Measurements from ENCODE around the gene ZNF576. TPM values are rescaled to one million over a fixed set of nuclear protein-coding genes. Genes with fewer than 3 reads are reported as not detected.

The ZNF576 gene
- total RNA-seq, 1 experiment from 2014 or later = 18.4 TPM

- no peaks in the 10 kb centered on the region for H3K9me3 Mint-ChIP-seq (ENCODE audit: unreplicated experiment)
- no TSS peak for BruUV-seq (replicated peaks)
- peaks cover 34% of the 10 kb centered on the region for H3K36me3 Mint-ChIP-seq (ENCODE audit: insufficient read depth, unreplicated experiment)
- ChIA-PET CTCF (no interaction called here), POLR2A (no interaction called here)
- no peak overlapping the region for H3K27ac Mint-ChIP-seq (ENCODE audit: low read depth, unreplicated experiment)
- peaks cover 6% of the 10 kb centered on the region for H3K4me1 Mint-ChIP-seq (ENCODE audit: insufficient read depth, unreplicated experiment)
- DNase-seq (ENCODE audit: unreplicated experiment) = no peak
- H3K4me3 Mint-ChIP-seq (ENCODE audit: unreplicated experiment) = no peak overlapping the region
- TF ChIP-seq, protein P1, sequence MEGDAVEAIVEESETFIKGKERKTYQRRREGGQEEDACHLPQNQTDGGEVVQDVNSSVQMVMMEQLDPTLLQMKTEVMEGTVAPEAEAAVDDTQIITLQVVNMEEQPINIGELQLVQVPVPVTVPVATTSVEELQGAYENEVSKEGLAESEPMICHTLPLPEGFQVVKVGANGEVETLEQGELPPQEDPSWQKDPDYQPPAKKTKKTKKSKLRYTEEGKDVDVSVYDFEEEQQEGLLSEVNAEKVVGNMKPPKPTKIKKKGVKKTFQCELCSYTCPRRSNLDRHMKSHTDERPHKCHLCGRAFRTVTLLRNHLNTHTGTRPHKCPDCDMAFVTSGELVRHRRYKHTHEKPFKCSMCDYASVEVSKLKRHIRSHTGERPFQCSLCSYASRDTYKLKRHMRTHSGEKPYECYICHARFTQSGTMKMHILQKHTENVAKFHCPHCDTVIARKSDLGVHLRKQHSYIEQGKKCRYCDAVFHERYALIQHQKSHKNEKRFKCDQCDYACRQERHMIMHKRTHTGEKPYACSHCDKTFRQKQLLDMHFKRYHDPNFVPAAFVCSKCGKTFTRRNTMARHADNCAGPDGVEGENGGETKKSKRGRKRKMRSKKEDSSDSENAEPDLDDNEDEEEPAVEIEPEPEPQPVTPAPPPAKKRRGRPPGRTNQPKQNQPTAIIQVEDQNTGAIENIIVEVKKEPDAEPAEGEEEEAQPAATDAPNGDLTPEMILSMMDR (IDR thresholded peaks at IDR 0.05; ENCODE audit: unreplicated experiment) = no peak
- intact Hi-C loops (cut with micrococcal nuclease) = loop anchor here (1.0 kb wide), 1 partner anchor 35 kb away; the partner anchor contains the start of gene ETHE1
- no peaks in the 10 kb centered on the region for H3K27me3 Mint-ChIP-seq (ENCODE audit: insufficient read depth, unreplicated experiment)
Observed at GRCh38 chr19:43562226-43562697, 34.1 kb upstream of the ZNF576 start.

DNA sequence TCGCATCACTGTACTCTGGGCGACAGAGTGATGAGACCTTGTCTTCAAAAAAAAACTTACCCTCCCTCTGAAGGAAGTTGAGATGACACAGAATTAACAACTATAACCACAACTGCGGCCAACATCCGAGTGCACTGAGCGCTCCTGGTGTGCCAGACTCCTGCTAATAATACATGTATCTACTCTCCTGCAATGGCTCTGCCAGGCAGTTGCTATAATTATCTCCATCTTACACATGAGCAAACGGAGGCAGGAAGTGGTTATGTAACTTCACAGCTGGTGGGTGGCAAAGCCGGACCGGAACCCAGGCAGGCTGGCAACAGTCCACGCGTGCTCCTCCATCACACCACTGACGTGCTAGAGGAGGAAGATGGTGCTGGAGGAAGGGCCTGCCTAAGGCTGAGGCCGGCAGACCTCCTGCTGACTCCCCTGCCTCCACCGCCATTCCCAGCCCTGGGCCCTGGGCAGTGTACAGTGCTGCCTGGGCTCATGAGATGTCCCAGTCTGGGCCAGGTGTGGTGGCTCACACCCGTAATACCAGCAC lies 33.6 kb upstream of the ZNF576 start:
- Mint-ChIP-seq H3K4me1 (ENCODE audit: insufficient read depth, unreplicated experiment) (peaks cover 6% of the 10 kb centered on the region), H3K36me3 (ENCODE audit: insufficient read depth, unreplicated experiment) (peaks cover 29% of the 10 kb centered on the region), H3K27me3 (ENCODE audit: insufficient read depth, unreplicated experiment) (no peaks in the 10 kb centered on the region), H3K27ac (ENCODE audit: low read depth, unreplicated experiment) (no peak overlapping the region), H3K9me3 (ENCODE audit: unreplicated experiment) (no peaks in the 10 kb centered on the region), H3K4me3 (ENCODE audit: unreplicated experiment) (no peak overlapping the region)
- DNase-seq (ENCODE audit: unreplicated experiment) = peak; percentile 86
- CTCF ChIA-PET = no interaction called here
- POLR2A ChIA-PET = no interaction called here
- no TSS peak for BruUV-seq (replicated peaks)
- intact Hi-C loops (cut with micrococcal nuclease) = loop anchor here (1.0 kb wide), 1 partner anchor 35 kb away; the partner anchor contains the start of gene ETHE1
- TF ChIP-seq, protein P1 (IDR thresholded peaks at IDR 0.05; ENCODE audit: unreplicated experiment) = no peak

GRCh38 chr19:43563816-43564457 lies 32.5 kb upstream of the ZNF576 start:
- H3K4me3 Mint-ChIP-seq (ENCODE audit: unreplicated experiment) = no peak overlapping the region
- H3K27ac Mint-ChIP-seq (ENCODE audit: low read depth, unreplicated experiment) = no peak overlapping the region
- no peak for DNase-seq (ENCODE audit: unreplicated experiment)
- CTCF ChIA-PET = interaction anchor here (0.6 kb wide), 1 partner anchor 11 kb away, joined by 3 read pairs; the partner anchor contains the start of gene XRCC1
- BruUV-seq (replicated peaks) = no TSS peak
- no peaks in the 10 kb centered on the region for H3K9me3 Mint-ChIP-seq (ENCODE audit: unreplicated experiment)
- POLR2A ChIA-PET = no interaction called here
- intact Hi-C loops (cut with micrococcal nuclease) = no loop called here
- peaks cover 6% of the 10 kb centered on the region for H3K4me1 Mint-ChIP-seq (ENCODE audit: insufficient read depth, unreplicated experiment)
- H3K27me3 Mint-ChIP-seq (ENCODE audit: insufficient read depth, unreplicated experiment) = no peaks in the 10 kb centered on the region
- H3K36me3 Mint-ChIP-seq (ENCODE audit: insufficient read depth, unreplicated experiment) = peaks cover 19% of the 10 kb centered on the region
- TF ChIP-seq, protein P1 (IDR thresholded peaks at IDR 0.05; ENCODE audit: unreplicated experiment) = no peak

DNA sequence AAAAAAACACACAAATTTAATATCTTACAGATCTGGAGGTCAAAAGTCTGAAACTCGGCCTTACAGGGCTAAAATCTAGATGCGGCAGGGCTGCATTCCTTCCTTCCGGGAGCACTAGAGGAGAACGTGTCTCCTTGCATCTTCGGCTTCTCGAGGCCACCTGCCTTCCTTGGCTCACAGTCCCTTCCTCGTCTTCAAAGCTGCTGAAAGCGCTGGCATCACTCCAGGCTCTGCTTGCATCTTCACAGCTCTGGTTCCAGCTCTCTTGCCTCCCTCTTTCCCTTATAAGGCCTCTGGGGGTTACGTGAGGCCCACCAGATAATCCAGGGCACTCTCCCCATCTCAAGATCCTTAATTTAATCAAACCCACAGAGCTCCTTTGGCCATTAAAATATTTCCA lies 31.6 kb upstream of the ZNF576 start:
- DNase-seq (ENCODE audit: unreplicated experiment) = no peak
- Mint-ChIP-seq H3K9me3 (ENCODE audit: unreplicated experiment) (no peaks in the 10 kb centered on the region), H3K27ac (ENCODE audit: low read depth, unreplicated experiment) (no peak overlapping the region), H3K36me3 (ENCODE audit: insufficient read depth, unreplicated experiment) (peaks cover 15% of the 10 kb centered on the region), H3K27me3 (ENCODE audit: insufficient read depth, unreplicated experiment) (no peaks in the 10 kb centered on the region), H3K4me1 (ENCODE audit: insufficient read depth, unreplicated experiment) (peaks cover 6% of the 10 kb centered on the region), H3K4me3 (ENCODE audit: unreplicated experiment) (no peak overlapping the region)
- POLR2A ChIA-PET = interaction anchor here (1.2 kb wide), 2 partner anchors 9 to 31 kb away, joined by 3 read pairs; partner anchors contain the start of genes IRGQ and ZNF576
- CTCF ChIA-PET = interaction anchor here (0.7 to 1.6 kb wide), 5 partner anchors 9 to 96 kb away, joined by 3 to 8 read pairs (median 4); no protein-coding TSS in a partner anchor
- TF ChIP-seq, protein P1 (IDR thresholded peaks at IDR 0.05; ENCODE audit: unreplicated experiment) = no peak
- no TSS peak for BruUV-seq (replicated peaks)
- intact Hi-C loops (cut with micrococcal nuclease) = no loop called here
